IgD-negative memory B cell (primary cell): ENCODE data around the gene ZBTB18. TPM values are rescaled to one million over a fixed set of nuclear protein-coding genes. Genes with fewer than 3 reads are reported as not detected.

Experiments used
- H3K27ac Mint-ChIP-seq, 3 donors: one replicate each; pipeline ENCODE4 v1.8.0; 2020 to 2022; ENCODE audit warnings: mild to moderate bottlenecking in 3 of 3, mixed read lengths in 3 of 3, moderate library complexity in 1 of 3
- H3K27me3 Mint-ChIP-seq: one replicate; pipeline ENCODE4 v1.8.0; 2021; ENCODE audit warnings: mixed read lengths
- H3K36me3 Mint-ChIP-seq: one replicate; pipeline ENCODE4 v1.8.0; 2020; ENCODE audit warnings: mild to moderate bottlenecking, mixed read lengths
- H3K4me1 Mint-ChIP-seq, 3 donors: one replicate each; pipeline ENCODE4 v1.8.0; 2020 to 2022; ENCODE audit warnings: mixed read lengths in 3 of 3, mild to moderate bottlenecking in 1 of 3
- H3K4me3 Mint-ChIP-seq, 4 donors: one replicate each; pipeline ENCODE4 v1.8.0; 2020 to 2022; ENCODE audit warnings: mild to moderate bottlenecking in 4 of 4, mixed read lengths in 4 of 4, moderate library complexity in 3 of 4
- H3K9me3 Mint-ChIP-seq, 3 donors: one replicate each; pipeline ENCODE4 v1.8.0; 2020 to 2021; ENCODE audit warnings: mixed read lengths in 3 of 3, mild to moderate bottlenecking in 1 of 3
- polyA plus RNA-seq: library from polyadenylated mRNA; unstranded; fragments of 300-500 nt; fragmentation: Illumina TruSeq; gene quantifications from one replicate; pipeline ENCODE4 v1.2.3, GENCODE V29; 2021

ZBTB18 gene
- polyA plus RNA-seq, 1 donor from 2014 or later, result 5.9 TPM

- no peak overlapping the region for H3K27ac Mint-ChIP-seq
- H3K9me3 Mint-ChIP-seq, result peaks cover 0 to 2% (median 0%) of the 10 kb centered on the region in 3 donors
- H3K4me1 Mint-ChIP-seq, result peaks cover 6 to 12% (median 9%) of the 10 kb centered on the region in 3 donors
- H3K27me3 Mint-ChIP-seq, result peaks cover 15% of the 10 kb centered on the region
- no peak overlapping the region for H3K4me3 Mint-ChIP-seq
- H3K36me3 Mint-ChIP-seq, result no peaks in the 10 kb centered on the region
Measured at GRCh38 chr1:244096066-244096610, 45.1 kb downstream of the ZBTB18 start.

GRCh38 chr1:244096691-244097090, 45.6 kb downstream of the ZBTB18 start:
- H3K4me1 Mint-ChIP-seq, result peaks cover 6 to 12% (median 9%) of the 10 kb centered on the region in 3 donors
- peaks cover 15% of the 10 kb centered on the region for H3K27me3 Mint-ChIP-seq

GRCh38 chr1:244097523-244098405, 46.7 kb downstream of the ZBTB18 start:
- Mint-ChIP-seq H3K4me1 (peaks cover 6 to 12% (median 9%) of the 10 kb centered on the region in 3 donors), H3K9me3 (peaks cover 0 to 2% (median 0%) of the 10 kb centered on the region in 3 donors), H3K36me3 (no peaks in the 10 kb centered on the region), H3K27me3 (peaks cover 22% of the 10 kb centered on the region), H3K4me3 (no peak overlapping the region), H3K27ac (no peak overlapping the region)

More at GRCh38 chr1:244096691-244097090, 45.6 kb downstream of the ZBTB18 start:
- Mint-ChIP-seq H3K4me3 (no peak overlapping the region), H3K27ac (no peak overlapping the region), H3K9me3 (peaks cover 0 to 2% (median 0%) of the 10 kb centered on the region in 3 donors), H3K36me3 (no peaks in the 10 kb centered on the region)

- Mint-ChIP-seq H3K27me3 (peaks cover 30% of the 10 kb centered on the region), H3K4me1 (peaks cover 6 to 12% (median 9%) of the 10 kb centered on the region in 3 donors), H3K9me3 (peaks cover 0 to 4% (median 0%) of the 10 kb centered on the region in 3 donors), H3K36me3 (peaks cover 2% of the 10 kb centered on the region), H3K27ac (peak overlapping the region in 1 of 3 donors; percentile 10), H3K4me3 (no peak overlapping the region)
Measured at GRCh38 chr1:244099258-244099930, 48.3 kb downstream of the ZBTB18 start.

GRCh38 chr1:244100276-244100675, 49.2 kb downstream of the ZBTB18 start:
- peaks cover 33% of the 10 kb centered on the region for H3K27me3 Mint-ChIP-seq
- peaks cover 2% of the 10 kb centered on the region for H3K36me3 Mint-ChIP-seq
- H3K27ac Mint-ChIP-seq, result no peak overlapping the region
- H3K4me3 Mint-ChIP-seq, result peak overlapping the region in 2 of 4 donors; percentile 44 to 80
- H3K9me3 Mint-ChIP-seq, result peaks cover 0 to 4% (median 0%) of the 10 kb centered on the region in 3 donors
- peaks cover 6 to 12% (median 11%) of the 10 kb centered on the region in 3 donors for H3K4me1 Mint-ChIP-seq

GRCh38 chr1:244100704-244101453, 49.8 kb downstream of the ZBTB18 start:
- Mint-ChIP-seq H3K4me3 (peak overlapping the region in 2 of 4 donors; percentile 44 to 80), H3K27me3 (peaks cover 39% of the 10 kb centered on the region), H3K27ac (no peak overlapping the region), H3K36me3 (peaks cover 2% of the 10 kb centered on the region), H3K4me1 (peaks cover 6 to 12% (median 11%) of the 10 kb centered on the region in 3 donors), H3K9me3 (peaks cover 0 to 4% (median 0%) of the 10 kb centered on the region in 3 donors)

- no peak overlapping the region for H3K4me3 Mint-ChIP-seq
- H3K9me3 Mint-ChIP-seq, result peaks cover 0 to 4% (median 0%) of the 10 kb centered on the region in 3 donors
- peaks cover 39% of the 10 kb centered on the region for H3K27me3 Mint-ChIP-seq
Measured at GRCh38 chr1:244102046-244102445, 51.0 kb downstream of the ZBTB18 start.

GRCh38 chr1:244102468-244102867, 51.4 kb downstream of the ZBTB18 start:
- H3K4me3 Mint-ChIP-seq, result no peak overlapping the region
- peaks cover 39% of the 10 kb centered on the region for H3K27me3 Mint-ChIP-seq
- peaks cover 2% of the 10 kb centered on the region for H3K36me3 Mint-ChIP-seq
- H3K27ac Mint-ChIP-seq, result peak overlapping the region in 1 of 3 donors; percentile 62
- peaks cover 6 to 12% (median 11%) of the 10 kb centered on the region in 3 donors for H3K4me1 Mint-ChIP-seq
- peaks cover 0 to 4% (median 0%) of the 10 kb centered on the region in 3 donors for H3K9me3 Mint-ChIP-seq

More at GRCh38 chr1:244102046-244102445, 51.0 kb downstream of the ZBTB18 start:
- Mint-ChIP-seq H3K4me1 (peaks cover 6 to 12% (median 11%) of the 10 kb centered on the region in 3 donors), H3K36me3 (peaks cover 2% of the 10 kb centered on the region), H3K27ac (peak overlapping the region in 1 of 3 donors; percentile 62)

- H3K9me3 Mint-ChIP-seq, result peaks cover 0 to 4% (median 0%) of the 10 kb centered on the region in 3 donors
- peaks cover 6 to 9% (median 8%) of the 10 kb centered on the region in 3 donors for H3K4me1 Mint-ChIP-seq
- H3K27ac Mint-ChIP-seq, result no peak overlapping the region
- H3K27me3 Mint-ChIP-seq, result peaks cover 45% of the 10 kb centered on the region
- peaks cover 2% of the 10 kb centered on the region for H3K36me3 Mint-ChIP-seq
- H3K4me3 Mint-ChIP-seq, result peak overlapping the region in 1 of 4 donors; percentile 41
Measured at GRCh38 chr1:244104309-244105060, 53.4 kb downstream of the ZBTB18 start.

- Mint-ChIP-seq H3K36me3 (peaks cover 2% of the 10 kb centered on the region), H3K27me3 (peaks cover 38% of the 10 kb centered on the region), H3K9me3 (peaks cover 0 to 2% (median 0%) of the 10 kb centered on the region in 3 donors), H3K4me1 (peaks cover 5 to 9% (median 6%) of the 10 kb centered on the region in 3 donors), H3K4me3 (no peak overlapping the region), H3K27ac (no peak overlapping the region)
Measured at GRCh38 chr1:244106176-244106575, 55.1 kb downstream of the ZBTB18 start.

Other genes starting within 250 kb of the ZBTB18 start
- gene AKT3, start 201.0 kb upstream of the ZBTB18 start, polyA plus RNA-seq, result 1.0 TPM